ENCODE data around the gene CNR2. TPM values are rescaled to one million over a fixed set of nuclear protein-coding genes. Genes with fewer than 3 reads are reported as not detected.
"Not testable (repeated sequence)": the region's sequence is repeated elsewhere in the genome, so short reads cannot be mapped to it uniquely, and the experiment has no call there.

The CNR2 gene
- total and polyA plus RNA-seq, 7 donors: 0.01 to 0.13 (median 0.08) TPM; not detected in 4

DNA sequence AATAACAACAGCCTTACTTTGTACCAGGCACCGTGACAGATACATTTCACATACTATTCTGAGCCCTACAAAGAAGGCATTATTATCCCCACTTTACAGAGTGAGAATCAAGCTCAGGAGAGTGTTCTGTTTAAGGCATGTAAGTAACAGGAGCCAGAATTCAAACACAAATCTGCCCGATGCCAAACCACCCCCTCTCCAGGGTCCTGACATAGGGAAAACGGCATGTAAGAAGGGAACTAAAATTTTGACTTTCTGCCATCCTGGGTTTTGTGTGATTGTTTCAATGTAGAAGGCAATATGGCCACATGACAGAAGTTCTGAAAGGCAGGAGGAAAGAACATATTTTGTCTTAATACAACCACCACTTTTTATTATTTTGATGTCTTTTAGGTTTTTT lies 50.5 kb downstream of the CNR2 start:
- no peaks in the 10 kb centered on the region for H3K9me3 ChIP-seq
- no peak for ATAC-seq
- no peak overlapping the region for H3K4me3 ChIP-seq
- DNase-seq: no peak
- TF ChIP-seq, protein P1, sequence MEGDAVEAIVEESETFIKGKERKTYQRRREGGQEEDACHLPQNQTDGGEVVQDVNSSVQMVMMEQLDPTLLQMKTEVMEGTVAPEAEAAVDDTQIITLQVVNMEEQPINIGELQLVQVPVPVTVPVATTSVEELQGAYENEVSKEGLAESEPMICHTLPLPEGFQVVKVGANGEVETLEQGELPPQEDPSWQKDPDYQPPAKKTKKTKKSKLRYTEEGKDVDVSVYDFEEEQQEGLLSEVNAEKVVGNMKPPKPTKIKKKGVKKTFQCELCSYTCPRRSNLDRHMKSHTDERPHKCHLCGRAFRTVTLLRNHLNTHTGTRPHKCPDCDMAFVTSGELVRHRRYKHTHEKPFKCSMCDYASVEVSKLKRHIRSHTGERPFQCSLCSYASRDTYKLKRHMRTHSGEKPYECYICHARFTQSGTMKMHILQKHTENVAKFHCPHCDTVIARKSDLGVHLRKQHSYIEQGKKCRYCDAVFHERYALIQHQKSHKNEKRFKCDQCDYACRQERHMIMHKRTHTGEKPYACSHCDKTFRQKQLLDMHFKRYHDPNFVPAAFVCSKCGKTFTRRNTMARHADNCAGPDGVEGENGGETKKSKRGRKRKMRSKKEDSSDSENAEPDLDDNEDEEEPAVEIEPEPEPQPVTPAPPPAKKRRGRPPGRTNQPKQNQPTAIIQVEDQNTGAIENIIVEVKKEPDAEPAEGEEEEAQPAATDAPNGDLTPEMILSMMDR (IDR thresholded peaks at IDR 0.05): no peak
- 58 to 61% (median 59%) methylated on average over 3 of the region's 3 CpGs for WGBS, 3 donors
- H3K27ac ChIP-seq: no peak overlapping the region
- intact Hi-C loops (cut with DNase I): no loop called here
- H3K36me3 ChIP-seq (ENCODE audit: insufficient read depth in 1 of 2, low read depth in 1 of 2): peaks cover 0 to 73% of the 10 kb centered on the region in 2 donors
- H3K4me1 ChIP-seq: peaks cover 9% of the 10 kb centered on the region
- H3K27me3 ChIP-seq (ENCODE audit: insufficient read depth in 3 of 3, low read length in 2 of 3): no peaks in the 10 kb centered on the region

DNA sequence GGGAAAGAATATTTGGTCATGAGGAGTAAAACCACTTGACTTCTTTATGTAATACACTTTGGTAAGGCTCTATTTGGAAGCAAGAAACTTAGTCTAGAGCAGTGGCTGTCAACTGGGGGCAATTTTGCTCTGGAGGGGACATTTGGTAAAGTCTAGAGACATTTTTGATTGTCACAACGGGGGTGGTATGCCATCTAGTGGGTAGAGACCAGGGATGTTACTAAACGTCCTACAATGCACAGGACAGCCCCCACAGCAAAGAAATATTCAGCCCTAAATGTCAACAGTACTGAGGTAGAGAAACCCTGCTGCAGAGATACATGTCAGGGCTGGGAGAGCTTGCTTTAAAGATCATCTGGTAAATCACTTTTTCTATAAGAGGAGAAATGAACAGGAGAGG lies 58.6 kb downstream of the CNR2 start:
- ATAC-seq: peak in 3 of 4 donors; percentile 75 to 85 (median 75)

GRCh38 chr1:23853124-23853523 lies 60.0 kb downstream of the CNR2 start:
- peaks cover 12% of the 10 kb centered on the region for H3K4me1 ChIP-seq
- H3K4me3 ChIP-seq; H3K27me3 ChIP-seq (ENCODE audit: insufficient read depth in 3 of 3, low read length in 2 of 3); DNase-seq; H3K9me3 ChIP-seq; H3K27ac ChIP-seq; ATAC-seq; intact Hi-C loops (cut with DNase I): not testable (repeated sequence)
- WGBS, 3 donors: 94 to 99% (median 96%) methylated on average over 8 to 22 of the region's 34 CpGs
- H3K36me3 ChIP-seq (ENCODE audit: insufficient read depth in 1 of 2, low read depth in 1 of 2): peaks cover 7 to 29% of the 10 kb centered on the region in 2 donors

More for the DNA sequence above, 58.6 kb downstream of the CNR2 start:
- DNase-seq: no peak
- no peaks in the 10 kb centered on the region for H3K4me1 ChIP-seq
- no peak overlapping the region for H3K4me3 ChIP-seq
- no peaks in the 10 kb centered on the region for H3K9me3 ChIP-seq
- 18 to 27% (median 24%) methylated on average over 2 of the region's 2 CpGs for WGBS, 3 donors
- TF ChIP-seq, protein P1 (IDR thresholded peaks at IDR 0.05): peak; percentile 36
- no peaks in the 10 kb centered on the region for H3K27me3 ChIP-seq (ENCODE audit: insufficient read depth in 3 of 3, low read length in 2 of 3)
- intact Hi-C loops (cut with DNase I): loop anchor here (2.0 kb wide), 1 partner anchor 44 kb away; no protein-coding TSS in a partner anchor
- no peak overlapping the region for H3K27ac ChIP-seq
- H3K36me3 ChIP-seq (ENCODE audit: insufficient read depth in 1 of 2, low read depth in 1 of 2): peaks cover 4 to 44% of the 10 kb centered on the region in 2 donors

DNA sequence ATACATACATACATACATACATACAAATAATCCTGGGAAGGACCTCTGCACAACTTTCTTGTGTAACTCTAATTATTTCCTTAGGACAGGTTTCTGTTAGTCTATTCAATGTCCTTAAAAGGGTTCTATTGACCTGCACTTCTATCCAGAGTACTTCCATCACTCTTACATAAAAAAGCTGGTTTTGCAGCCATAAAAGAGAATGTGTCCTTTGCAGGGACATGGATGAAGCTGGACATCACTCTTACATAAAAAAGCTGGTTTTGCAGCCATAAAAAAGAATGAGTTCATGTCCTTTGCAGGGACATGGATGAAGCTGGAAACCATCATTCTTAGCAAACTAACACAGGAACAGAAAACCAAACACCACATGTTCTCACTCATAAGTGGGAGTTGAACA lies 61.8 kb downstream of the CNR2 start:
- peaks cover 8 to 25% of the 10 kb centered on the region in 2 donors for H3K36me3 ChIP-seq (ENCODE audit: insufficient read depth in 1 of 2, low read depth in 1 of 2)
- DNase-seq; H3K4me3 ChIP-seq; H3K9me3 ChIP-seq; H3K27ac ChIP-seq; ATAC-seq; H3K27me3 ChIP-seq (ENCODE audit: insufficient read depth in 3 of 3, low read length in 2 of 3); intact Hi-C loops (cut with DNase I): not testable (repeated sequence)
- H3K4me1 ChIP-seq: peaks cover 14% of the 10 kb centered on the region

DNA sequence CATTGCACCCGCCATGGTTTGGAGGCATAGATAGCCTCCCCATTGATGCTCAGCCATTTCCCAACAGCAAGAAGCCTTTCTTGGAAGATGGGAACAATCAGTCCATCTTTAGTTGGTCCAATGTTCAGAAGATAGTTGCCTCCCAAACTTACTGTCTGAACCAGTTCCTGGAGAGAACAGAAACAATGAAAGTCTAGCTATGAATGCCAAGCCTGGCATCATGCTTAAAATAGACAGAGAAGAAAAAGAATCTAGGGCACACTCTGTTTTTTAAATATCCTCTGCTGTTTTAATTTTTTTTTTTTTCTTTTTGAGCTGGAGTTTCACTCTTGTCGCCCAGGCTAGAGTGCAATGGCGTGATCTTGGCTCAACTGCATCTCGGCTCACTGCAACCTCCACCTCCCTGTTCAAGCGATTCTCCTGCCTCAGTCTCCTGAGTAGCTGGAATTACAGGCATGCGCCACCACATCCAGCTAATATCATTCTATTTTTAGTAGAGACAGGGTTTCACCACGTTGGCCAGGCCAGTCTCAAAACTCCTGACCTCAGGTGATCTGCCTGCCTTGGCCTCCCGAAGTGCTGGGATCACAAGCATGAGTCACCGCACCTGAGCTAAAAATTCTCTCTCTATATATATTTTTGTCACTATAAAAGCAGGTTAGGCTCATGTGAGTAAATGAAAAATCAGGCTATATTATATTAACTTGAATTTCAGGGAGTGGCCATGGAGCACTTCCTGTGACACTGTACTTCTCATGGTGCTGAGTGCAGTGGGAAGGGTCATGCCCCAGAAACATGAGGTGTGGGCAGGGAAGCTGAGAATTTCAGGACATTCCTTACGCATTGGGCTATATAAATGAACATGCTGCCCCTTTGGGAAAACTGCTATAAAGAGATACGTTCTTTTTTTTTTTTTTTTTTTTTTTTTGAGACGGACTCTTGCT lies 64.2 kb downstream of the CNR2 start:
- ATAC-seq (peak; percentile 84 to 95 (median 88)), DNase-seq (peak in 1 of 2 donors; percentile 64)
- Histone ChIP-seq H3K27me3 (ENCODE audit: insufficient read depth in 3 of 3, low read length in 2 of 3) (no peaks in the 10 kb centered on the region), H3K9me3 (peaks cover 4% of the 10 kb centered on the region), H3K4me1 (peaks cover 25% of the 10 kb centered on the region), H3K4me3 (peak overlapping the region; percentile 11), H3K27ac (peak overlapping the region; percentile 81), H3K36me3 (ENCODE audit: insufficient read depth in 1 of 2, low read depth in 1 of 2) (peaks cover 8 to 25% of the 10 kb centered on the region in 2 donors)
- TF ChIP-seq, protein P1 (IDR thresholded peaks at IDR 0.05): no peak
- intact Hi-C loops (cut with DNase I): no loop called here
- 32 to 51% (median 39%) methylated on average over 12 of the region's 12 CpGs for WGBS, 3 donors

DNA sequence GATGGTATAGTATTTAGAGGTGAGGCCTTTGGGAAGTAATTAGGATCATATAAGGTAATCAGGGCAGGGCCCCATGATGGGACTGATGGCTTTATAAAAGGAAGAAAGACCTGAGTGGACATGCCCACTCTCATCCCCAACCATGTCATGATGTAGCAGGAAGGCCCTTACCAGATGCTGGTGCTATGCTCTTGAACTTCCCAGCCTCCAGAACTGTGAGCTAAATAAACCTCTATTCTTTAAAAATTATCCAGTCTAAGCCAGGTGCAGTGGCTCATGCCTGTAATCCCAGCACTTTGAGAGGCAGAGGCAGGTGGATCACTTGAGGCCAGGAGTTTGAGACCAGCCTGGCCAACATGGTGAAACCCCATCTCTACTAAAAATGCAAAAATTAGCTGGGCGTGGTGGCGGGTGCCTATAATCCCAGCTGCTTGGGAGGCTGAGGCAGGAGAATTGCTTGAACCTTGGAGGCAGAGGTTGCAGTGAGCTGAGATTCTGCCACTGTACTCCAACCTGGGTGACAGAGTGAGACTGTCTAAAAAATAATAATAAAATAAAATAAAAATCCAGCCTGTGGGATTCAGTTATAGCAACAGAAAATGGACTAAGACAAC lies 65.6 kb downstream of the CNR2 start:
- DNase-seq; H3K27ac ChIP-seq; intact Hi-C loops (cut with DNase I); H3K9me3 ChIP-seq; H3K27me3 ChIP-seq (ENCODE audit: insufficient read depth in 3 of 3, low read length in 2 of 3); H3K4me3 ChIP-seq; ATAC-seq: not testable (repeated sequence)
- WGBS, 3 donors: 93 to 96% (median 95%) methylated on average over 2 of the region's 2 CpGs
- Histone ChIP-seq H3K4me1 (peaks cover 25% of the 10 kb centered on the region), H3K36me3 (ENCODE audit: insufficient read depth in 1 of 2, low read depth in 1 of 2) (peaks cover 8 to 25% of the 10 kb centered on the region in 2 donors)

All from psoas muscle (tissue), 8 donors.